Naive B cell (primary cell): Measurements from ENCODE around the gene PPP2R2C. TPM values are rescaled to one million over a fixed set of nuclear protein-coding genes. Genes with fewer than 3 reads are reported as not detected.

ENCODE experiments used
- ATAC-seq, 2 donors: fragments of 150-1000 bp; cut with Tn5 transposase; 2 replicates each; pipeline ENCODE4 v1.10.0; 2021; ENCODE audit warnings: low read depth in 2 of 2, mild to moderate bottlenecking in 2 of 2, moderate library complexity in 2 of 2
- DNase-seq: peaks from one replicate; pipeline ENCODE4 v3.0.0; 2022
- H3K27ac Mint-ChIP-seq, 6 donors: one replicate each; pipeline ENCODE4 v1.8.0; 2020 to 2022; ENCODE audit warnings: mild to moderate bottlenecking in 6 of 6, mixed read lengths in 6 of 6, moderate library complexity in 5 of 6, inconsistent platforms in 2 of 6
- H3K27me3 Mint-ChIP-seq, 3 donors: one replicate each; pipeline ENCODE4 v1.8.0; 2021 to 2022; ENCODE audit warnings: mixed read lengths in 3 of 3, mild to moderate bottlenecking in 1 of 3
- H3K36me3 Mint-ChIP-seq, 2 donors: one replicate each; pipeline ENCODE4 v1.8.0; 2020 to 2022; ENCODE audit warnings: mixed read lengths in 2 of 2, inconsistent platforms in 1 of 2, mild to moderate bottlenecking in 1 of 2
- H3K4me1 Mint-ChIP-seq, 3 donors: one replicate each; pipeline ENCODE4 v1.8.0; 2020 to 2022; ENCODE audit warnings: mixed read lengths in 3 of 3, inconsistent platforms in 1 of 3, mild to moderate bottlenecking in 1 of 3, moderate library complexity in 1 of 3
- H3K4me3 Mint-ChIP-seq, 8 donors: one replicate each; pipeline ENCODE4 v1.8.0; 2020 to 2022; ENCODE audit warnings: mild to moderate bottlenecking in 8 of 8, mixed read lengths in 8 of 8, moderate library complexity in 8 of 8, inconsistent platforms in 2 of 8
- H3K9me3 Mint-ChIP-seq, 7 donors: one replicate each; pipeline ENCODE4 v1.8.0; 2020 to 2022; ENCODE audit warnings: mixed read lengths in 7 of 7, mild to moderate bottlenecking in 5 of 7, inconsistent platforms in 2 of 7, moderate library complexity in 1 of 7
- polyA plus RNA-seq, 6 donors: library from polyadenylated mRNA; unstranded; fragments of 300-500 nt; fragmentation: Illumina TruSeq; gene quantifications; one replicate each; pipeline ENCODE4 v1.2.3, GENCODE V29; 2021; ENCODE audit warnings: low read depth in 6 of 6

Gene PPP2R2C
- polyA plus RNA-seq, 6 donors from 2014 or later: not detected

DNA sequence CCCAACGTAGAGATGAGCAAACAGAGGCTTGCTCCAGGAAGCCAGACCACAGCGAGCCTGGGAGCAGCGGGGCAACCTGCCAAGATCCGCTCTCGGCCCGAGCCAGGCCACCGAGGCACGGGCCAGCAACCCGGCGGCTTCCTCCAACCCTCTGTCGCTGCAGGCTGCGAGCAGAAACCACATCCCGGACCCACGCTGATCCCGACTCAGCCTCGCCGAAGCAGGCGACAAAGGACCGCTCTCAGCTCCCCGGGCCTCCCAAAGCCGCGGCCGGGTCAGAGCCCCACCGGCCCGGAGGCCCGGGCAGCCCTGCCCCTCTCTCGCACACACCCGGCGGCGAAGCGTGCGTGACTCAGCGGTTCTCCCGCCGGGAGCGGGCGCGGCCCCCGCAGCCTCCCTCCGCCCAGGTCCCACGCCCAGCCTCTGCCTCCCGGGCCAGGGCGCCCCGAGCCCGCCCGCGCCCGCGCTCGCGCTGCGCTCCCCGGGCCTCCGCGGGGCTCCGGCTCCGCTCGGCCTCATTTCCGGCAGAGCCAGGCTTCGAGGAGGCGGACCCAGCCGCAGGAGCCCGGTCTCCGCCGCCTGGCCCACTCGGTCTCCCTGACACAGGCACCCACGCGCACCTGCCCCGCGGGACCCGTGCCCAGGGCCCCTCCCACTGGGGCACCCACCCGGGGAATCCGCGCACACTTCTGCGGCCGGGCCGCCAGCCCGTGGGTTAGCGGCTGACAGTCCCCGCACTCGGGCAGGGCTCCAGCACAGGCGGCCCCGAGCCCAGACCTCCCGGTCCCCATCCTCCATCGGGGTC is 1.7 kb downstream of the PPP2R2C start:
- peaks cover 0 to 10% (median 7%) of the 10 kb centered on the region in 7 donors for H3K9me3 Mint-ChIP-seq
- H3K4me3 Mint-ChIP-seq: peak overlapping the region in 5 of 8 donors; percentile 4 to 77 (median 51)
- no peak overlapping the region for H3K27ac Mint-ChIP-seq
- peaks cover 36 to 72% (median 70%) of the 10 kb centered on the region in 3 donors for H3K27me3 Mint-ChIP-seq
- ATAC-seq: no peak
- peaks cover 5 to 15% of the 10 kb centered on the region in 2 donors for H3K36me3 Mint-ChIP-seq
- H3K4me1 Mint-ChIP-seq: peaks cover 0 to 11% (median 0%) of the 10 kb centered on the region in 3 donors
- DNase-seq: no peak

DNA sequence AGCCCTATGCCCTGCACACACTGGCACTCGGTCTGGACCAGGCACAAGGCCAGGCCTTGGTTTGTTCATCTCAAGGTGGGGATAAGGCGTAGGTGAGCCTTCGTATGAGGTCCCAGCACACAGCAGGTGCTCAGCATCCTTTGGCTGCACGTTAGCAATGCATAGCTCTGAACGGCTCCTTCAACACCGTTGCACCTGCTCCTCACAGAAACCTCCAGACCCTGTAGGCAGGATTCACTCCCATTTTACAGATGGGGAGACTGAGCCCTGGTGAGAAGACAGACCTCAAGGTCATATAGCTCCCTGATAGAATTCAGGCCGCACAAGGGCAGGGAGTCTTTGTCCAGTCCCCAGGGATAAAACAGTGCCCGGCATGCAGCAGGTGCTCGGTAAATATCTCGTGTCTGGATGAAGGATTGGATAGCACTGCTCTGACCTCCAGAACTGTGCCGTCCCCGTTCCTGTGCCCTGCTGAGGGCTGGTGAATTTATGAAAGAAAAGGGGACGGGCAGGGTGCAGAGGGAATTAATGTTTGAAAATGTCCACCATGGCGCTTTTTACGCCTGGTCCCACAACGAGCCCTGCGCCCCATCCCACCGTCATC is 2.4 kb downstream of the PPP2R2C start:
- H3K4me1 Mint-ChIP-seq: peaks cover 0 to 11% (median 0%) of the 10 kb centered on the region in 3 donors
- H3K36me3 Mint-ChIP-seq: peaks cover 0 to 8% of the 10 kb centered on the region in 2 donors
- no peak for ATAC-seq
- peaks cover 30 to 65% (median 63%) of the 10 kb centered on the region in 3 donors for H3K27me3 Mint-ChIP-seq
- H3K27ac Mint-ChIP-seq: no peak overlapping the region
- peaks cover 0 to 3% (median 1%) of the 10 kb centered on the region in 7 donors for H3K9me3 Mint-ChIP-seq
- no peak for DNase-seq
- peak overlapping the region in 5 of 8 donors; percentile 4 to 77 (median 51) for H3K4me3 Mint-ChIP-seq

DNA sequence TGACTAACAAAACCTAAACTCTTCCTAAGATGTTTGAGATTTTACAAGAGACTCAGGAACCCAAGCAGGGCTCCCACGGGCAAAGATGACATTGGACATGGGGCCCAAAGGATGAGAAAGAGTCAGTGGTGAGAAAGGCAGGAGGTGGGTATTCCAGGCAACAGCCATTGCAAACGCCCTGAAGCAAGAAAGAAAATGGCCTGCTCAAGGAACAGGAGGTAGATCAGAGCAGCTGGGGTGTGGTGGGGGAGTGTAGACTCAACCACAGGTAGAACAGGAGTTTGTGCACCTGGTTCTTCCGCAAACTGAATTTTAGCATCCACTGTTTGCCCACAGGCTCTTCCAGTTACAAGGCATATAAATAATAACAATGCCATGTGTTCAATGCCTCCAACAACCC is 3.3 kb downstream of the PPP2R2C start:
- ATAC-seq (no peak), DNase-seq (no peak)
- H3K36me3 Mint-ChIP-seq: no peaks in the 10 kb centered on the region
- no peaks in the 10 kb centered on the region for H3K9me3 Mint-ChIP-seq
- H3K27me3 Mint-ChIP-seq: peaks cover 27 to 62% (median 56%) of the 10 kb centered on the region in 3 donors
- H3K4me3 Mint-ChIP-seq: no peak overlapping the region
- H3K27ac Mint-ChIP-seq: no peak overlapping the region
- peaks cover 0 to 11% (median 0%) of the 10 kb centered on the region in 3 donors for H3K4me1 Mint-ChIP-seq

DNA sequence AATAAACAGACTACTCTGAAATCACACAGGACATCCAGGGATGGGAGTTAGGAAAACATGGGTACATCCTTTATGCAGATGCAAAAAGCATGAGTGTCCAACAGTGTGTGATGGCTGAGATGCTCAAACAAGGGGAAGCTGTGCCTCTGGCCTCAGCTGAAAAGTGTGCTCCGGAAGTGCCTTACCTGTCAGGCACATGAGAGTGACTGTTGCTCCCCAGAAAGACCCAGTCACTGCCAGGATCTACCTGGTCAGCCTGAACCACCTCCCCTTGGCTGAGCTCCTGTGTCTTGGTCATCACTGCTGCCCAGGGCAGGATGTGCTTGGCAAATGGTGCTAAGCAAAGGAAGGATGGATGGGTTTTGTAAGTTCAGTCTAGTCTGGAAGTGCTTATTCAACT is 4.0 kb downstream of the PPP2R2C start:
- Mint-ChIP-seq H3K36me3 (no peaks in the 10 kb centered on the region), H3K4me1 (peaks cover 0 to 11% (median 0%) of the 10 kb centered on the region in 3 donors), H3K4me3 (peak overlapping the region in 1 of 8 donors; percentile 29), H3K27ac (no peak overlapping the region), H3K9me3 (no peaks in the 10 kb centered on the region), H3K27me3 (peaks cover 33 to 61% (median 55%) of the 10 kb centered on the region in 3 donors)
- DNase-seq (no peak), ATAC-seq (no peak)

DNA sequence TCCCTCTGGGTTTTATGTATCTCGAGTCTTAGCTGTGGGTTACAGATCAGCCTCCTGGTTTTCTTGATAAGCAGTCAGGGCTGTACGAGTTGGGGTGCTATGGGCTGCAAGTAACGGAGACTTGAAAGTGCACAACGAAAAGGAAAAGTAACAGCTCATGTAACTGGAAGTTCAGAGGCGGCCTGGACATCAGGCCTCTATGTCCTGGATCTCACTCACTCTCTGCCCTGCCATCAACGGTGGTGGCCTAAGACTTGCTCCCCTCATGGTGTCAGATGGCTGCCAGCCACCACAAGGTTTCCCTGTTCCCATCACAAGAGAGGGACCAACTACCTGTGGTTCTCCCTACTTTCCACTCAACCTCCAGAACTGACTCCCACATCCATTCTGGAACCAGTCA is 4.8 kb downstream of the PPP2R2C start:
- Mint-ChIP-seq H3K27me3 (peaks cover 36 to 54% (median 47%) of the 10 kb centered on the region in 3 donors), H3K4me3 (no peak overlapping the region)

DNA sequence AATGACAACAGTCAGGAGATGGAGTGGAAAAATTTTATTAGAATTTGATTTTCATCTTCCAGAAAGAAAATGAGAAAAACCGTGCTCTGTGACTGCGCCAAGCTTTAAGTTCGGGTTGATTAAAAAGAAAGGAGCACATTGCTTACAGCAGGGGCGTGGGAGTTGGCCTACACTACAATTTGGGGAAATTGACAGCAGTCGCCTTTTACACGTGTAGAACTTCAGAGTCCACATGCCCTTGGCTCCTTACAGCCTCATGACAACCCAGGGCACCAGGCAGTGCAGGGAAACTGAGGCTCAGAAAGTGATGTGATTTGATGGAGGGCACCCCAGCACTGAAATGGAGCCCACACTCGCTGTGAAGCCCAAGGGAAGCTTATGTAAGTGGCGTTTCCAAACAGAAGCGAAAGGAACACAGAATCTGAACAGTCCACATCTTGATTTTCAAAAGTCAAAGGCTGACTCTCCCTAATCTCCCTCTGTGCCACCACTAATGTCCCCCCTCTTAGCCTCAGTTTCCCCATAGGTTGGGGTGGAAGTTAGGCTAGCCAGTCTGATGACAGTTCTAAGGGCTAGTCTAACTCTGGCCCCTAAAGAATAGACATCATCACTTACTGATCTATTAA is 5.5 kb downstream of the PPP2R2C start:
- DNase-seq (no peak), ATAC-seq (no peak)
- peaks cover 0 to 7% (median 0%) of the 10 kb centered on the region in 3 donors for H3K4me1 Mint-ChIP-seq
- H3K27ac Mint-ChIP-seq: no peak overlapping the region
- no peaks in the 10 kb centered on the region for H3K36me3 Mint-ChIP-seq
- H3K27me3 Mint-ChIP-seq: peaks cover 38 to 55% (median 48%) of the 10 kb centered on the region in 3 donors
- no peak overlapping the region for H3K4me3 Mint-ChIP-seq
- no peaks in the 10 kb centered on the region for H3K9me3 Mint-ChIP-seq

More for the DNA sequence above, 4.8 kb downstream of the PPP2R2C start:
- H3K36me3 Mint-ChIP-seq: no peaks in the 10 kb centered on the region
- peaks cover 0 to 7% (median 0%) of the 10 kb centered on the region in 3 donors for H3K4me1 Mint-ChIP-seq
- H3K9me3 Mint-ChIP-seq: no peaks in the 10 kb centered on the region
- DNase-seq: no peak
- ATAC-seq: no peak
- no peak overlapping the region for H3K27ac Mint-ChIP-seq

DNA sequence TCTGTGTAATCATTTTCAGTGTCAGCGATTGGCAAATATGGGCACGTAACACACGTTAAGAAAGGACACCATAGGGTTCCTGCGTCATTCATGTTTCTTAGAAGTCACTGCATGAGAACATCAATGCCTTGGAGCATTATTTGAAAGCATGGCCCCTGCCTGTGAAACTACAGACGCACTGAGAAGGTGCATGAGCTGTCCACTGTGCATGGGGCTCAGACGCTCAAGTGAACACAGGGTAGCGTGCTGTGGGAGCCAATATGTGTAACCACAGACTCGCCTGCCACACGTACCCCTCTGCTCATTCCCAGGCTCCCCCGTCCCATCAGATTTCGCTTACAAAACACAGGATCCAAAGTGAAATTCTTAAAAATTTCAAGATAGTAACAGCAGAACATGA is 6.5 kb downstream of the PPP2R2C start:
- Mint-ChIP-seq H3K4me1 (peaks cover 0 to 7% (median 0%) of the 10 kb centered on the region in 3 donors), H3K36me3 (no peaks in the 10 kb centered on the region), H3K27ac (no peak overlapping the region), H3K27me3 (peaks cover 38 to 60% (median 57%) of the 10 kb centered on the region in 3 donors), H3K9me3 (peaks cover 0 to 2% (median 0%) of the 10 kb centered on the region in 7 donors), H3K4me3 (no peak overlapping the region)
- ATAC-seq: no peak
- DNase-seq: no peak

DNA sequence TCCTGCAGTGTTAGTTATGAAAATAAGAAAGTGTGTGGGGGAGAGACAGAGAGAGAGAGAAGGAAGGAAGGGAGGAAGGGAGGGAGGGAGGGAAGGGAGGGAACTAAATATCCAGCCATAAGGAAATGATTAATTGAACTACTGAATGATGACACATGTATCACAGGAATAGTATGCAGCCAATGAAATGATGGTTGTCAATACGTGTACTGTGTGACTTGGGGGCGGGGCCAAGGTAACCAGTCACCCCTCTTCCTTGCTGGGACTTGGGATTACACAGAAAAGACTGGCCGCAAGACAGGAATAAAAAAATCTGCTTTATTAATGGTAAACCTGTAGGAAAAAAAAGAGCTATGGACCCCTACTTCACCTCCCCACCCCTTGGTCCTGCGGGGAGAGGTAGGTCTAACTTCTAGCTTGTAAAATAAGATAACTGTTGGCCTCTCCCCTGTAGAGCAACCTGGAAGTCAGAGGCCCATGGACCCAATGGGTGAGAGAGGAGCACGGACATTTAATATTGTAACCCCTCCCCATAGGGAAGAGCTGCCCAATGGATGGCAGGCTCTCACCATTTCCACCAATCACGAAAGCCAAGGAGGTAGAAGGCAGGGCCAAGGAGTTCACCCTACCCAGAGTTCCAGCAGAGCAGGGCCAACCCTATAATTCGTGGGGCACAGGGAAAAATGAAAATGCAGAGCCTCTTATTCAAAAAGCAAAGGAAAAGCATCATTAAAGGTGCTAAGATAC is 7.4 kb downstream of the PPP2R2C start:
- DNase-seq (no peak), ATAC-seq (no peak)
- Mint-ChIP-seq H3K36me3 (no peaks in the 10 kb centered on the region), H3K27me3 (peaks cover 38 to 60% (median 58%) of the 10 kb centered on the region in 3 donors), H3K4me3 (no peak overlapping the region), H3K27ac (no peak overlapping the region), H3K4me1 (peaks cover 0 to 4% (median 0%) of the 10 kb centered on the region in 3 donors), H3K9me3 (peaks cover 0 to 3% (median 0%) of the 10 kb centered on the region in 7 donors)

DNA sequence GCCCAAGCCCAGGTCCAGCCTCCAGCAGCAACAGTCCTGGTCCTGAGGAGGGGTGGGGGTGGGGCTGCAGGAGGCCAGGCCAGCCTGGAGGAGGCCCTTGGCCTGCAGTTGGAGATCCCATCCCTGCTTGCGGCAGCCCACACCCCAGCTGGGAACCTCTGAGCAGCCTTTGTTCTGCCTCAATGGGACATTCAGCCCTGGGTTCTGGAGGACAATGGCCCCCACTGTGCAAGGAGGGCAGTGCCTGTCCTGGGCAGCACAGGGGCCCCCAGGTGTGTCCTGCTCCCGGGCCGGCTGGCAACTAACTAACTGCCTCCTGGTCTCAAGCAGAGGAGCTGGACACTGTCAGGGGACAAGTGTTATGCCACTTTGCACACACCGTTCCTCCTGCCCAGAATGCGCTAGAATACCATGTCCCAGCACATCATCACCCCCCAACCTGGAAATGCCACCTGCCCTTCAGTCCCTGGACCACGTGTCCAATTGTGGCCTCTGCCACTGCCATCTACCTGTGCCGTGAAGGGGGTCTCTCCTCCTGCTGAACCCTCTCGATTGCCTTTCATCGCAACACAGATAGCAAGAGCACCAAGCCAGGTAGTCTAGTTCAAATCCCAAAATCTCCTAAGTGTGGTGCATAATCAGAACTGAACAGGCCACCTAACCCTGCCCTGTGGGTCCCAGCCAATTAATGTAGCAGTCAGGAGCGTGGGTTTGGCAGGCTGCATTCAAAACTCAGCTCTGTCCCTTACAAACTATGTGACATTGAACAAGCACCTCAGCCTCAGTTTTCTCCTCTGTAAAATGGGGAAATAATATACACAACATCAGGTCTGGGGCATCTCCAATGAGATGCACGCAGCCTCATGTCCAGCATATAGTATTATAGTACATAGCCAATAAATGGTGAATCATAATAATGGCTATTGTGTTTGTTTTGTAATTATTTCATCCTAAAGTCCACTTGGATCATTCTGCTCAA is 8.8 kb downstream of the PPP2R2C start:
- Mint-ChIP-seq H3K27me3 (peaks cover 24 to 50% (median 46%) of the 10 kb centered on the region in 3 donors), H3K27ac (no peak overlapping the region), H3K9me3 (peaks cover 0 to 9% (median 6%) of the 10 kb centered on the region in 7 donors), H3K4me3 (no peak overlapping the region), H3K36me3 (peaks cover 0 to 3% of the 10 kb centered on the region in 2 donors), H3K4me1 (no peaks in the 10 kb centered on the region)
- ATAC-seq (no peak), DNase-seq (no peak)

DNA sequence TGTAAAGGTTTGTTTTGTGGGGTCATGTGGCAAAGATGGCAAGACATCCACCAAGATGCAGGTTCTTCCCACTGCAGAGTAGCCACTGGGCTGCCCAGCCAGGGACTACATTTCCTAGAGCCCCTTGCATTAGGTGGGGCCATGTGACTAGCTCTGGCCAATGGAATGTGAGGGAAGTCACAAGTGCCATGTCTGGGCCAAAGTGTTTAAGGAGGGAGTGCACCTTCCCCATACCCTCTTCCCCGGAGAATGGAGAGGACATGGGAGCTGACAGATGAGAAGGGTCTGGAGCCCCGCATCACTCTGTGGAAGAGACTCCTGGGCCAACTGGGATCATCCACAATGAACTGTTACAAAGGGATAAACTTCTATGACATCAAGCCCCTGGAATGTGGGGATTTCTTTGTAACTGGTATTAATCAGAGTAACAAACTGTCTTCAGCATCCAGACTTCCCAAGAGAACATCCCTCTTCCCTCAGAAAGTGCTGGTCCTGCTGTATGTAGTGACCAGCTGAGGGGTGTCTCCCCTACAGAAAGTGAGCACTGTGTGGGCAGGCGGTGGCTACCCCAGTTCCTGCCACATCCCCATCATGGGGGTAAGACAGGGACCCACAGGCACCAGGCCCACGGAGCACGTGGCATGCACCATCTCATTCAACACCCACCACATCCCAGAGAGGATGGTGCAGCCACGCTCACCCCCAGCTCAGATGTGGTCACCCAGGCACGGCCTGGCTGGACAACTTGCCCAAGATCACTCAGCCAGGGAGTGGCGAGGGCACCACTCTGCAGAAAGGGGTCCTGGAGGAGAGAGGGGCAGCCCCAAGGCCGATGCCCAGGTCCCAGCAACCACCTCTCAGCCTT is 10.9 kb downstream of the PPP2R2C start:
- H3K27ac Mint-ChIP-seq: no peak overlapping the region
- H3K36me3 Mint-ChIP-seq: peaks cover 0 to 12% of the 10 kb centered on the region in 2 donors
- H3K4me3 Mint-ChIP-seq: no peak overlapping the region
- DNase-seq: no peak
- H3K27me3 Mint-ChIP-seq: peaks cover 23 to 34% (median 30%) of the 10 kb centered on the region in 3 donors
- no peak for ATAC-seq
- no peaks in the 10 kb centered on the region for H3K4me1 Mint-ChIP-seq
- peaks cover 3 to 18% (median 9%) of the 10 kb centered on the region in 7 donors for H3K9me3 Mint-ChIP-seq

DNA sequence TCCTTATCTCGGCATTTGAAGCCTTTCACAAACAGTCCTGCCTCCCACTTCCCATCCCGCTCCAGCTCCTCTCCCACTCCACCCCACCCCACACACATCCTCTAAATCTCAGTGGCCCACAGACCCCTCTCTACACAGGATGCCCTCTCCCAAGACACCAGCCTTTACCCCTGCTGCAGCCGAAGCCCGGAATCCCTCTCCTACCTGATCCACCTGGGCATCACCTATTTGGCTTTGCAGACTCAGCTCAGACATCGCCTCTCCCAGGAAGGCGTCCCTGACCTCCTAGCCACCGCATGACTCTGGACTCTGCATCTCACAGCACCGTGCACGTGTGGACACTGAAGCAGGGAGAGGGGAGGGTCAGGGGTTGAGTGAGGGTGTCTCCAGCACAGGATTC is 11.5 kb downstream of the PPP2R2C start:
- Mint-ChIP-seq H3K9me3 (peaks cover 3 to 18% (median 9%) of the 10 kb centered on the region in 7 donors), H3K27me3 (peaks cover 19 to 36% (median 34%) of the 10 kb centered on the region in 3 donors), H3K36me3 (peaks cover 0 to 12% of the 10 kb centered on the region in 2 donors), H3K4me1 (no peaks in the 10 kb centered on the region), H3K27ac (no peak overlapping the region), H3K4me3 (no peak overlapping the region)
- DNase-seq (no peak), ATAC-seq (no peak)
